Renal cortical epithelial cell (primary cell): ENCODE results near the gene USP3. TPM values are rescaled to one million over a fixed set of nuclear protein-coding genes. Genes with fewer than 3 reads are reported as not detected.
"Not testable (repeated sequence)": the region's sequence is repeated elsewhere in the genome, so short reads cannot be mapped to it uniquely, and the experiment has no call there.

Experiments
- DNase-seq: peaks from one replicate; pipeline ENCODE4 v3.0.0-alpha.2; 2011; ENCODE audit warnings: low read depth
- total RNA-seq: library from RNA; depleted of rRNA; stranded (reverse); fragments of >200 nt; gene quantifications from 2 replicates; pipeline ENCODE4 v1.2.3, GENCODE V29; 2014

The USP3 gene
- total RNA-seq, 1 donor from 2014 or later = 60.7 TPM

GRCh38 chr15:63608989-63609388 lies 104.6 kb downstream of the USP3 start:
- DNase-seq = no peak

- DNase-seq = no peak
These were observed 105.1 kb downstream of the USP3 start for GRCh38 chr15:63609448-63609847.

GRCh38 chr15:63610209-63610841 lies 105.9 kb downstream of the USP3 start:
- DNase-seq = peak; percentile 91

- DNase-seq = no peak
These were observed 106.8 kb downstream of the USP3 start for GRCh38 chr15:63611177-63611576.

- no peak for DNase-seq
These were observed 107.9 kb downstream of the USP3 start for GRCh38 chr15:63612300-63612699.

DNA sequence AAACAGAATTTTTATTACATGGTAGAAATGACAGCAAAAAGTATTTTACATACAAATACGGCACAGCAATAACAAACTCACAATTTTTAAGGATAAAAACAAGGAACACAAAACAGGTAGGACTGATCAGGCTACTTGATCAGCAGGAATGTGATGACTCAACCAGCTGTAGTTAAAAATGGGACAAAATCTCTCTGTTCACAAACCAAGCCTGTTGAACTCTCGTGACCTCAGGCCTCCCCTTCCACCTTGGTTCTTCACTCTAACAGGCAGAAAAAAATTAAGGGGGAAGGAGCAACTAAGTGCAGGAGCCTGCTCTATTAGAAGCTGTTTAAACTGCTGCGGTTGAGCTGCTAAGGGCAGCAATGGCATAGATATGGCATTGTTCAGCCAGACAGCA lies 111.5 kb downstream of the USP3 start:
- peak; percentile 84 for DNase-seq

DNA sequence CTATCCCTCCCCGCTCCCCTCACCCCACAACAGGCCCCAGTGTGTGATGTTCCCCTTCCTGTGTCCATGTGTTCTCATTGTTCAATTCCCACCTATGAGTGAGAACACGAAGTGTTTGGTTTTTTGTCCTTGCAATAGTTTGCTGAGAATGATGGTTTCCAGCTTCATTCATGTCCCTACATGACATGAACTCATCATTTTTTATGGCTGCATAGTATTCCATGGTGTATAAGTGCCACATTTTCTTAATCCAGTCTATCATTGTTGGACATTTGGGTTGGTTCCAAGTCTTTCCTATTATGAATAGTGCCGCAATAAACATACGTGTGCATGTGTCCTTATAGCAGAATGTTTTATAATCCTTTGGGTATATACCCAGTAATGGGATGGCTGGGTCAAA lies 112.8 kb downstream of the USP3 start:
- DNase-seq = not testable (repeated sequence)

GRCh38 chr15:63617627-63618026 lies 113.2 kb downstream of the USP3 start:
- not testable (repeated sequence) for DNase-seq

- not testable (repeated sequence) for DNase-seq
These were observed 116.4 kb downstream of the USP3 start for GRCh38 chr15:63620760-63621159.

DNA sequence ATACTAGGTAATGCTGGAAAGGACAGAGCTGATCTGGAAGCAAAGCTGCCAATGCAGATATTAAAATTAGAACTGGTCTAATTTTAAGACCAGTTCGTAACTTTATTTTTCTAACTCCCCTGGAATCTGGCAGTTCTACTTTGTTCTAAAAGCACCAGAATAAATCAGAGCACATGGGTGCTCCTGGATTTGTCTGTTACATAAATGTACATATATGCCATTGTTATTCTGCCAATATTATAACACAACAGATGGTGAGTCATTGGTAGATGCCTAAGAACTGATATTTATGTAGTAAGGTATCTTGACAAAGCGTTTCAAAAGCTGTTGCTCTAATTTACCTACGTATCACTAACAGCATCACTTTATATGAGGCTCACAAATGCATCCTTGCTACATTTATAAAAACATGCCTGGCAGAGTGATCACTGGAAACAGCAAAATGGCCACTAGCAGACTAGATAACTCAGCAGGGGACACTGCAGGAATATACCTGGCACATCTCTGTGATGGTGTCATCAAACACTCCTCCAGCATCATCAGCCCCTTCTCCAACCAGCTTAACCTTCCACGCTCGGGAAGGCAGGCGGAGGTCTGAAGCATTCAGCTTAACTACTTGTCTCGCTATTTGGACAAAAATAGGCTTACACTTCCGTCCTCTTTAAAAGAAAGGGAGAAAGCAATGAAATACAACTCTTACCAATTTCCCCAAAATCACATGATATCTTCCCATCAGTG lies 119.0 kb downstream of the USP3 start:
- DNase-seq = no peak

GRCh38 chr15:63626955-63627354 lies 122.6 kb downstream of the USP3 start:
- DNase-seq = no peak

- DNase-seq = no peak
These were observed 123.9 kb downstream of the USP3 start for GRCh38 chr15:63628123-63628822.

GRCh38 chr15:63630036-63630751 lies 125.8 kb downstream of the USP3 start:
- DNase-seq = no peak

GRCh38 chr15:63633312-63633711 lies 128.9 kb downstream of the USP3 start:
- no peak for DNase-seq

DNA sequence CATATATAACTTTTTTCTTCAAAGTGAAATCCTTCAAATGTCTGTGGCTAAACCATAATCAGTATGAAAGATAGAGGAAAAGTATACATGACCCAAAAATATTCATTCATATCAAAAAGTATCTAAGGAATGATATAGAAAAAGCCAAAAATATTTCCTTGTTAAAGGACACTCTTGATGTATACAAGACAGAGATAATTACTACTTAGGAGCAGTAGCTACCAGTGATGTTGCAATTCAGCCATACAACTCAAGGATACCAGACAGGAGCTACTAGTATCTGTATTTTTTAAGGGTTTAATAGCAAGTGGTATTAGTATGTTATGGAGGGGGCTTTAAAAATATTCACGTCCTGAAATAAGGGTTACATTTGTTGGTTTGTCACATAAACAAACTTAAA lies 129.8 kb downstream of the USP3 start:
- no peak for DNase-seq

DNA sequence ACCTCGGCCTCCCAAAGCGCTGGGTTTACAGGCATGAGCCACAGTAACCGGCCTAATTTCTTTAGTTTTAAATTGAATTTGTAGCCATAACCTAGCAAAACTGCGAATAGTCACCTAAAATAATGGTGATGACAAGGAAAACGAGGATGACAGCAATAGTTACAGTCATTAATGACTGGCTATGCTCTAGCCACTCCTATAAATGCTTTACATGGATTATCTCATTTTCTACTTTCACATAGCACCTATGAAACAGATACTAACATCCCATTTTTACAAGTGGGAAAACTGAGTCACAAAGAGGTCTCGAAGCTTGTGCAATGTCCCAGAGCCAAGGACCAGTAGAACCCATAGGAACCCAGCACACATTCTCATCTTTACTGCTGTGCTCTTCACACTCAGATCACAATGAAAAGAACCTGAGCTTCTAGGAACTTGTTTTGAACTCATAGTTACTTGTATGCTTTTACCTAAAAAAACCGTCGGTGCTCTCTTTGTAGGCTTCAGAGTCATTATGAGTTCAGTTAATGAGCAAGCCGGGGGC lies 132.2 kb downstream of the USP3 start:
- no peak for DNase-seq

DNA sequence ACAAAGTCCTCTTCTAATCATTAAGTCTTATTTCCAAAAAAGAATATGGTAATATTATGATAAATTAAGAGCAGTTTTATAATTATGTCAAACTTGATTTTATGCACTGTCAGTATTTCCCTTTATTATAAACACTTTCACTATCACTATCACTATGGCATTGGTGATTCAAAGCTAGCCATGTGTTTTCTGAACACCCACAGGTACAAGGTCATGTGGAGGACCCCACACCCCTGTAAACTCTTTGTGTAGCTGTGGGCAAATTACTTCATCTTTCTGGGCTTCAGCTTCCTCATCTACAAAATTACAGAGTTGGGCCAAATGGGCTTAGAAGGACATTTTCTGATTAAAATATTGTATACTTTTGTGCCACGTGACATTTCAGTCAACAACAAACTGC lies 134.4 kb downstream of the USP3 start:
- no peak for DNase-seq

DNA sequence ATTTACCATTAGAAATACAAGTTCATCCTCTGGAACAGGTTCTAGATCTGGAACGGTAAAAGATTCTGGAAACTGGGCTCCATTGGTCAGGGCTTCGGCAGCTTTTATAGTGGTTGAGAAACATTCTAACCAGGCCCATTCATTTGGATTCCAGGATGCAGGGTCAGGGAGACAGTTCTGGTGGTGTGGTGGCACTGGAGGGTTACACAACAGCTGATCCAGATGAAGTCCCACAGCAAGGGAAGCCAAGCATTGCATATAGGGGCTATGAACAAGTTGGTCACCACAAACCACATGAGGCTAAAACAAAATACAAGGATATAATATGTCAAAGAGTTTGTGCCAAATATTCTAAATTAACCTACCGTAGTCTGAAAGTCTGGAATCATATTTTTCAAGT lies 135.8 kb downstream of the USP3 start:
- no peak for DNase-seq
